Measurements from ENCODE around the gene MAGI2.

MAGI2 gene

GRCh38 chr7:78175330-78176100, 1278.0 kb downstream of the MAGI2 start:
- ATAC-seq (no peak), DNase-seq (no peak)

DNA sequence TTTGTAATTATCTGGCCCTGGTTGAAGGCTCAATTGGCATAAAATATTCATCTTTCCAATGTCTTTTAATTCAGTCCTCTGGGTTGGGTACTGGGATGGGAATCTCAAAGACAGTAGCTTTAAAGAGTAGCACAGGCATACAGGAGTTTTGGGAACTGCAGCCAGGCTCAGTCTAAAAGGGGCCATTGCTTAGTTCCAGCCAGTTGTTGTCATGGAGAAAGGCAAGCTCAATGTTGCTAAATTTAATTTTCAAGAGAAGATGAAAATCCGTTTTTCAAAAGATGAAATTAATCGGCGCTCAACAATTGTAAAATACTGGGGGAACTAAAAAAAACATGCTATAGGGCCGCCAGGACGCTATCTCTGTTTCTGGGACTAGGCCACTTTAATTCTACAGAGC, 1279.8 kb downstream of the MAGI2 start:
- no peak for DNase-seq
- ATAC-seq = no peak

DNA sequence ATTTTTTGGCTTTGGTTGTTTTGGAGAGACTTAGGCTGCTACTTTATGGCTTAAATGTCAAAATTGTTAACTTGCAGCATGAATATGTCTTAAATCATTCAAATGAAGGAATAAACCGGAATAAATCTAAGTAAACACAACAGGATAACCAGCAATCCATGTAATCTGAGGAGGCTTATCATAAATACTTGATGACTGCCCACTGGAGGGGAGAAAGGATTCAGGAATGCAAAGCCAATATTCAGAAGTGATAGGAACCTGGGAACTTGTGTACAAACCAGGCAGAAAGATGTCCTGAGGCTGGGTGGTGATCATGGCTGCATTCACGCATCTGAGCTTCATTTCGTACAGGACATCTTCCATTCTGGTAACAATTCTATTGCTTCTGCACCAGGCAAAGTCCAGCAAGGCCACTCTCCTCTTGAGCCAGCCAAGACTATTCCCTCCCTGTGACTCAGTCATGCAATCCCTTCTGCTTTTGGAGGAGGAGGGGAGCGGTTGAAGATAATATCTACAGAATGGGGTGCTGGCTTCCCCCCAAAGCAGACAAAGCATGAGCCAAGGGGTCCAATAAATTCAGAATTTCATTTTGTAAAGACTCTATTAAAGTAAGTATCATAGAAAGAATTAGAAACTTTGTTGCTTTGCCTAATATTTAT, 1280.4 kb downstream of the MAGI2 start:
- no peak for DNase-seq

GRCh38 chr7:78172267-78172757, 1281.2 kb downstream of the MAGI2 start:
- ATAC-seq = no peak
- no peak for DNase-seq

More for the DNA sequence above, 1280.4 kb downstream of the MAGI2 start:
- ATAC-seq = no peak

- no peak for DNase-seq
- ATAC-seq = no peak
These were observed 1282.1 kb downstream of the MAGI2 start for GRCh38 chr7:78171398-78171797.

- ATAC-seq (no peak), DNase-seq (no peak)
These were observed 1282.7 kb downstream of the MAGI2 start for GRCh38 chr7:78170815-78171214.

DNA sequence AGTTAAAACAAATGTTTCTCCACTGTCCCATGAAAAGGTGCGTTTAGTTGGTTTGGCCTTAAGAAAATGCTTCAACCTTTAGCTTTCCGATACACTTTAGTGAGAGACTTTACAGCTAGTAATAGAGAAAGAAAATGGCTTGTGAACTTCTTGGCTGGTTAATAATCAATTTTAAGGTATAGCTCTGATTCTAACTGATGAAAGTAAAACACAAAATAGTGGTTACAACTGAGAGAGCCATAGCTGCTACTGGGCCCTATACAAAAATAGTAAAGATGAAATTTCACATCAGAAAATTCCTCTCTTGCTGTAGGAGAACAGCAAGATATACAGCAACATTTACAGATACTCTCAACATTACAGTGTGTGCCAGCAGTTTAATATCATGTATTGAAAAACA, 1283.5 kb downstream of the MAGI2 start:
- ATAC-seq = no peak
- DNase-seq = no peak

DNA sequence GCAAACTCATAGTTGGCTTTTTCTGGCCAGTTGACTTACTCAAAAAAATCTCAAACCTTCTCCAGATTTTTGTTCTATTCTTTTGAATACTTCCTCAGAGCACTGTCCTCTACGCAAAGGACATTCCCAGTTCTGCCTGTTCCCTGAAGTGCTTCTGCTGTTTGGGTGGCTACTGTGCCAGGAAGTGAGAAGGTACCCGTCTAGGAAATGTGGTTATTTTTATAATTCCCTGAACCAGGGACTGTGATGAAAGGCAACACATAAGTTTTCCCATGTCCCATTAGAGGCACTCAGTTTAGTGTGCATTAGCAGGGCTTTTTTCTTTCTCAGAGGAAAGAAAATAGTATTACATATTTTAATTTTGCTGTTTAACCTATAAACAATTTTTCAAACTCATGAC, 1284.6 kb downstream of the MAGI2 start:
- DNase-seq = no peak
- no peak for ATAC-seq

DNA sequence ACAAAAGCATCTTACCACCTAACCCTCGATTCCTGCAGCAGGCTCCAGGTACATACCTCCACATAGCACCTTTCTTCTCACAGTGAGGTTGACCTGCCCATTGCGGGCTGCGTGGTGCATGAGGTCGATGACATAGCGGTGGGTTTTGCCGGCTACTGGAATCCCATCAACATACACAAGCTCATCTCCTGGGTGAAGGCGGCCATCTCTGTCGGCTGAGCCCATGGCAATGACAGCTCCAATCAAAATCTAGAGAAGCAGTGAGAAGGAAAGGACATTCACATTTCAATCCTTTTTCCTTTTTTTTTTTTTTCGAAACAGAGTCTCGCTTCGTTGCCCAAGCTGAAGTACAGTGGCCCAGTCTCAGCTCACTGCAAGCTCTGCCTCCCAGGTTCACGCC, 1285.6 kb downstream of the MAGI2 start:
- no peak for ATAC-seq

GRCh38 chr7:78165854-78166253, 1287.6 kb downstream of the MAGI2 start:
- ATAC-seq (no peak), DNase-seq (no peak)

More for the DNA sequence above, 1285.6 kb downstream of the MAGI2 start:
- DNase-seq = no peak

DNA sequence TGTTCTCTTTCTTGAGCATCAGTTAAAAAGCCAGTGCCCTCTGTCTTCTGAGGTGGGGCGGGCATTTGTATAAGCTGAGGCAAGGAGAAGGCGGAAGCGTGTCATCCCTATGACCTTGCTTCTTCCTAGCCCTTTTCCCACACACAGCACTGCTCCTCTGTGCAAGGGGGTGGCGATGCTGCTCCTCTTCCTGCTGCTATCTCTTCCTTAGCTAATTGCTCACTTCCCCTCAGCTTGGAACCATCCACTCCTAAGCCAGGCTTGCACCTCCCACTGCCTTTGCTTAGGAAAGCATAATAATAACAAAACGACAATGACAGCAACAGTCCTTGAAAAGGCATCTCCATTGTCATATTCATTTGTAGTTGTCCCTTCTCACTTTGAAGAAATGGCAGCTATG, 1288.0 kb downstream of the MAGI2 start:
- DNase-seq (no peak), ATAC-seq (no peak)

DNA sequence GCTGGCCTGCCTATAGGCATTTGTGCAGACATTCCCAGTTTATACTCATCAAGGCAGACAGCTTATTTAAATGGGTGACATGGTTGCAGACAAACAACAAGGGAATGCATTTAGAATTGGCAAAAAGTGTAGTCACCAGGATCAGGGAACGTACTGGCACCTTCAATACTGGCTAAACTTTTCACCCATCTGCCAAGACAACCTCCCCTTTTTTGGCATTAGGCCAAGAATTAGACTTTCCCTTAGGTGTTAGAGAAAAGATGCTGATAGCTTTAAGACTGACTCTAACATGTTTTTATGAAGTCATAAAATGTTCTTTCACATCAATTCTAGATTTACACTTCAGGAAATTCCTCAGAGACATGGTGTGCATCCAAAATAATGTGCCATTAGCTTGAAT, 1289.0 kb downstream of the MAGI2 start:
- DNase-seq (no peak), ATAC-seq (no peak)

DNA sequence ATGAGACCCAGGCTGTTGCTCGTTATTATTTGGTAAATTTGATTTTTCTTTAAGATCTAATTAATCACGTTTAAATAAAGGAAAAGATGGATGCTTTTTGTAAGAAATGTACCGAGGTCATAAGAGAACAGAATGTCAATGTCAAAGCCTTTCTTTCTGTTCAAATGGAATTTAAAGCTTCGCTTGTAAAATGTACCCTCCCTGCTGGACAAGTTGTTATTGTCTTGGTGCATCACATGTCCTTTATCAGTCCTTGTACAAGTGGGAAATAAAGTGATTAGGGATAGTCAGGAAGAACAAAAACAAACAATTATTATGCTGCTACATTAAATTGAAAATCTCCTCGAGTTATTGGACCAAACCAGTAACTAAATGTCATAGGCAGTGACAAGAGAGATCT, 1291.7 kb downstream of the MAGI2 start:
- no peak for ATAC-seq
- no peak for DNase-seq

DNA sequence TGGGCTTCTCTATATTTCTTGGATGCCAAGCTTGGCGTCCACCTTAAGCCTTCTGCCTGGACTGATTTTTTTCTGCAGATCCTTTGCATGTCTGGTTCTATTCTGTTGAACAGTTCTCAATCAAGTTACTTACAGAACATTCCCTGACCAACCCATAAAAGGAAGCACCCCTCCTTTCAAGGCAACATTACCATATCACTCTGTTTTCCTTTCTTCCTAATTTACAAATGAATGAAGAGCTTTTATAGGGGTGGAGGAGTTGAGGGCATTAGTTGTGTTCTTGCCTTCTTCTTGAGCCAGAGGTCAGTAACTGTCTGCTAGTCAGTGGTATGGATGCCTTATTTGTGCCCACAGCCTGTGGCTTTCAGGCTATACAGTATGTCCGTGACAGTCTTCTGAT, 1293.9 kb downstream of the MAGI2 start:
- ATAC-seq (no peak), DNase-seq (no peak)

- no peak for DNase-seq
- no peak for ATAC-seq
These were observed 1300.2 kb downstream of the MAGI2 start for GRCh38 chr7:78153285-78153684.

DNA sequence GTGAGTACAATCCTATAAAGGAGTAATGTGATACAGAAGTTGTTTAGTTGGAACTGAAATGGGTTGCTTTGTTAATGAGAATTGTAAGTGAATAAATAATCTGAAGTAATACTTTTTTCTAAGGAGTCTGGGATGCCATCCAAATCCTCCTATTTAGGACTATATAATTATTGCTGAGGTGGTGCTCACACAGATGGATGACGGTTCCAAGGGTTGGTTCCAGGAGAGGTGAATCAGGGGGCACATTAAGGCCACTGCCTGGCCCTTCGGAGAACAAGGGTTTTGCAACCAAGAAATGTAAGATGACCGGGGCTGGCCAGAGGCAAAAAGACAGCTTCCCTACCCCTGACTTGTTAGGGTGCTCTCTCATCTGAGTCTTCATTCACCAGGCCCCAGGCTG, 1302.2 kb downstream of the MAGI2 start:
- ATAC-seq = no peak
- DNase-seq = no peak

DNA sequence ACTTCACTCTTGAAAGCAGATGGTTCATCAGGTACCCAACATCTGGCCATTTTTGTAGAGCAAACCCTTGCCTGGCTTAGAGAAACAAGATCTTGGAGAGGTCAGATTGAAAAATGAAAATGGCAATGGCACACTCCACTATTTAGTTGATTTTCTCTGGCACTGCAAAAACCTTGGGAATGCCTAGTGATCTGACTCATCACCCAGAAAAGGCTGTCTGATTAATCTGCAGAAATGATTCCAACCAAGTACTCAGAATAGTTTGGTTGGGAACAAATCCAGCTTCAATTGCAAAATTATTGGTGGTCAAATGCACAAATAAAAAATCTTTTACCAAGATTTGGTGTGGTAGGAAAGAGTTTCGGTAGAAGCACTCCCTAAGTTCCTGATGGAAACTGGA, 1303.7 kb downstream of the MAGI2 start:
- no peak for ATAC-seq

GRCh38 chr7:78148166-78148894, 1305.1 kb downstream of the MAGI2 start:
- DNase-seq = no peak
- ATAC-seq = no peak

More for the DNA sequence above, 1303.7 kb downstream of the MAGI2 start:
- no peak for DNase-seq

GRCh38 chr7:78146546-78146945, 1306.9 kb downstream of the MAGI2 start:
- ATAC-seq (no peak), DNase-seq (no peak)

DNA sequence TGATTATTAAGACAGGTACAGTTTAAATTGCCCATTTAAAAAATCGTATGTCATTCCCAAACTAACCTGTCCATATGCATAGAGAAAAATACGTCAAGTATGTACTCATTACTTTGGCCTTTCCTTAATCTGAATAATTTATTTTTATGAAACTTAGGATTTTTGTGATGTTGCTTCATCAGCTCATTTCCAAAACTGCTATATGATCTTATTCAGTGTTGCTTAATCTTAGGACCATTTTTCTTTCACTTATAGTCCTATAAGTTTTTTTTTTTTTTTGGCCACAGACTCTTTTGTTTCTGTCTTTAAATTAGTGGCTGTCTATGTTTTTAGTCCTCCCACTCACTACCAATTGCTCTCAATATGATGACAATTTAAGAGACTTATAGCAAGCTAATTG, 1309.8 kb downstream of the MAGI2 start:
- no peak for ATAC-seq
- no peak for DNase-seq

DNA sequence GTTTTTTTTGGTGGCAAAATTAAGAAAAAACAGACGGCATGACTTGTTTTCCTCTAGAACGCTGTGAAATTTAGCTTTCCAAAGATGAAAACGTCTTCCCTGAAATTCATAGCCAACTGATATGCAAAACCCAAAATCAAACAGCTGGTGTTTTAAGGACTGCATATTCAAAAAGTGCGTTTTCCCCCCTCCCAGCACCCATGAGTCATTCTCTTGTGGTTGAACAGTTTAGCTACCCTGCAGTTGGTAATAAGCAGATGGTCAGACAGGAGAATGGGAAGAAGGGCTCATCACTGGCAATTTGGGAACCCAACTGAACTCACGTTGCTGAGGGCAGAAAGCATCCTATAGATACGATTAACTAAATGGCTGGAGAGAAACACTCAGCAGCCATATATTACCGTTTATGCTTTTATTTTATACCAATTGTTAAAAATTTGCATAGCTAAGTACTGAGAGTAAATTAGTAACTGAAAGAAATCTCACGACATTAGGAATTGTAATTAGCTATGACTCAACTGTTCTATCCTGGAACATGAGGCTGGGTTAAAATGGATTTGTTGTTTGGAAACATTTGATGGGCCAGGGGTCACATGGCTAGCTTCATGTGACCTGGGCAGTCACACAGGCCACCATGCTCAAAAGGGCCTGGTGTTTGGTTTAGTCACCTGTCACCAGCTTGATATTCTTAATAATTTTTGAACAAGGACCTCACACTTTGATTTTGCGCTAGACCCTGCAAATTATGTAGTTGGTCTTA, 1311.8 kb downstream of the MAGI2 start:
- DNase-seq = no peak

GRCh38 chr7:78140109-78140508, 1313.4 kb downstream of the MAGI2 start:
- DNase-seq (no peak), ATAC-seq (no peak)

More for the DNA sequence above, 1311.8 kb downstream of the MAGI2 start:
- ATAC-seq = no peak
